K562 (cell line): ENCODE results near the gene YIPF2. TPM values are rescaled to one million over a fixed set of nuclear protein-coding genes. Genes with fewer than 3 reads are reported as not detected.
A peak's percentile ranks its signal among the peaks of the same experiment; 100 is the strongest.

Experiments used
- ATAC-seq: fragments of 200-7000 bp; cut with Tn5 transposase; 3 replicates; pipeline ENCODE4 v1.9.1; 2020; ENCODE audit warnings: moderate library complexity
- BruUV-seq: library from RNA; stranded (reverse); fragments of 400-500 nt; replicated peaks from 2 replicates; lab custom pipeline; 2021; lab: Mats Ljungman, UMichigan
- CTCF ChIA-PET: fragments of 300-600 bp; formaldehyde crosslinking; extraction: SDS; loops from one replicate; lab custom pipeline; 2021; ENCODE audit warnings: low intra/inter-chr PET ratio; lab: Yijun Ruan, JAX
- POLR2A ChIA-PET: fragments of 300-600, 350-650 bp; sonication (Branson Sonifier 250); formaldehyde crosslinking; extraction: SDS; loops from one replicate; lab custom pipeline; 2021; ENCODE audit warnings: antibody characterized with exemption, inconsistent platforms; lab: Yijun Ruan, JAX
- DNase-seq, 4 experiments: peaks; one replicate each; pipeline versions ENCODE4 v3.0.0 to v3.0.0-alpha.2; 2011 to 2018; ENCODE audit warnings: low spot score in 3 of 4, mixed read lengths in 3 of 4; ENCODE audit errors: extremely low read depth in 1 of 4
- FAIRE-seq: peaks from 2 replicates; lab custom pipeline; 2011; peaks lifted over from hg19 to GRCh38; lab: Jason Lieb, UNC
- H2AFZ ChIP-seq: 2 replicates; pipeline ENCODE4 v1.6.0; 2011; ENCODE audit warnings: low read depth, low read length, control low read depth, inconsistent platforms
- H3K27ac ChIP-seq: fragments of 200-600 bp; 3 replicates; pipeline ENCODE4 v1.8.0; 2011; ENCODE audit warnings: low read depth, mild to moderate bottlenecking, control low read depth, inconsistent platforms, low read length, moderate library complexity, mixed read lengths; ENCODE audit errors: extremely low read depth
- H3K27me3 ChIP-seq, 2 experiments: fragments of 300-600 bp in 1 of 2; 2 replicates in 1 of 2; 3 replicates in 1 of 2; pipeline versions ENCODE4 v1.6.0 to v1.8.0; 2011; ENCODE audit warnings: inconsistent platforms in 2 of 2, low read length in 2 of 2, mild to moderate bottlenecking in 1 of 2, mixed read lengths in 1 of 2, moderate library complexity in 1 of 2; ENCODE audit not compliant: control insufficient read depth in 2 of 2, insufficient read depth in 2 of 2
- H3K36me3 ChIP-seq: fragments of 300-600 bp; 3 replicates; pipeline ENCODE4 v1.8.0; 2011; ENCODE audit warnings: mild to moderate bottlenecking, low read length, inconsistent platforms; ENCODE audit not compliant: control insufficient read depth, insufficient read depth
- H3K4me1 ChIP-seq, 2 experiments: fragments of 200-600 bp in 1 of 2; replicated peaks in 1 of 2; 2 replicates in 1 of 2; 3 replicates in 1 of 2; pipeline versions ENCODE4 v1.5.1 to v1.8.0; 2011; ENCODE audit warnings: inconsistent platforms in 2 of 2, low read length in 2 of 2, mild to moderate bottlenecking in 1 of 2, mixed read lengths in 1 of 2, moderate library complexity in 1 of 2; ENCODE audit not compliant: control insufficient read depth in 2 of 2, insufficient read depth in 2 of 2
- H3K4me2 ChIP-seq: 2 replicates; pipeline ENCODE4 v1.6.1; 2011; ENCODE audit warnings: low read length, control low read depth, inconsistent platforms, mixed read lengths; ENCODE audit not compliant: insufficient read depth
- H3K4me3 ChIP-seq: fragments of 200-600 bp; sonication (generic), shearing (Covaris generic); 2 replicates; pipeline ENCODE4 v1.5.1; 2016; ENCODE audit warnings: control low read depth, inconsistent platforms
- H3K79me2 ChIP-seq: fragments of 200-600 bp; 3 replicates; pipeline ENCODE4 v1.8.0; 2011; ENCODE audit warnings: low read length, inconsistent platforms; ENCODE audit not compliant: control insufficient read depth, insufficient read depth
- H3K9ac ChIP-seq, 2 experiments: 2 replicates each; pipeline versions ENCODE4 v1.6.0 to v1.6.1; 2011; ENCODE audit warnings: low read depth in 2 of 2, low read length in 2 of 2, control low read depth in 1 of 2, inconsistent platforms in 1 of 2, mild to moderate bottlenecking in 1 of 2, mixed read lengths in 1 of 2; ENCODE audit not compliant: insufficient read depth in 1 of 2
- H3K9me1 ChIP-seq: one replicate; pipeline ENCODE4 v1.6.0; 2011; ENCODE audit warnings: inconsistent platforms, mild to moderate bottlenecking, low read length, moderate library complexity; ENCODE audit not compliant: control insufficient read depth, insufficient read depth
- H3K9me3 ChIP-seq: replicated peaks from 2 replicates; pipeline ENCODE4 v1.5.1; 2011; ENCODE audit warnings: low read depth, low read length, inconsistent platforms; ENCODE audit not compliant: control insufficient read depth, insufficient read depth
- H4K20me1 ChIP-seq: replicated peaks from 2 replicates; pipeline ENCODE4 v1.6.1; 2011; ENCODE audit warnings: low read length, inconsistent platforms, mixed read lengths; ENCODE audit not compliant: control insufficient read depth, insufficient read depth
- DDX20 ChIP-seq: fragments of 450-650 bp; IDR thresholded peaks from 2 replicates; pipeline ENCODE4 v1.6.1; 2016; ENCODE audit warnings: missing genetic modification characterization, low read depth, mild to moderate bottlenecking, missing compliant biosample characterization, moderate library complexity
- E2F4 ChIP-seq: sonication (generic); formaldehyde crosslinking; IDR thresholded peaks from 2 replicates; pipeline ENCODE4 v1.8.0; 2022; ENCODE audit warnings: mild to moderate bottlenecking, low read depth, missing genetic modification reagents
- ELF2 ChIP-seq: fragments of 250-450 bp; sonication (Bioruptor Pico); IDR thresholded peaks from 2 replicates; pipeline ENCODE4 v1.5.0; 2021; ENCODE audit warnings: mild to moderate bottlenecking
- GTF2F1 ChIP-seq: IDR thresholded peaks from 2 replicates; pipeline ENCODE4 v1.6.1; 2011; ENCODE audit warnings: low read depth, low read length, improper control_type of control experiment
- HMGN3 ChIP-seq: IDR thresholded peaks from 2 replicates; pipeline ENCODE4 v1.6.1; 2011; ENCODE audit warnings: borderline replicate concordance, low read depth, mild to moderate bottlenecking, mixed read lengths, low read length; ENCODE audit not compliant: insufficient read length; ENCODE audit errors: extremely low read depth
- PRMT5 ChIP-seq: sonication (generic); formaldehyde crosslinking; IDR thresholded peaks from 2 replicates; pipeline ENCODE4 v1.5.0; 2020; ENCODE audit warnings: missing genetic modification reagents
- RFX7 ChIP-seq: fragments of 250-450 bp; sonication (Bioruptor Pico); IDR thresholded peaks from 2 replicates; pipeline ENCODE4 v1.5.1; 2021; ENCODE audit warnings: mild to moderate bottlenecking
- RNF2 ChIP-seq: sonication (generic); IDR thresholded peaks from 2 replicates; pipeline ENCODE4 v1.6.1; 2016
- SAFB ChIP-seq: fragments of 200-400 bp; formaldehyde crosslinking; IDR thresholded peaks from 2 replicates; pipeline ENCODE4 v1.6.1; 2017; ENCODE audit warnings: low read depth, low read length, borderline replicate concordance
- TCFL5 ChIP-seq: fragments of 250-450 bp; sonication (Bioruptor Pico); conservative IDR thresholded peaks from 2 replicates; pipeline ENCODE4 v1.6.1; 2021; ENCODE audit warnings: mild to moderate bottlenecking, moderate library complexity, matching md5 sums
- TOE1 ChIP-seq, 2 experiments: fragments of 450-650 bp in 1 of 2; sonication (generic) in 1 of 2; formaldehyde crosslinking in 1 of 2; IDR thresholded peaks; 2 replicates each; pipeline versions ENCODE4 v1.7.1 to v1.8.0; 2016 to 2022; ENCODE audit warnings: borderline replicate concordance in 2 of 2, mild to moderate bottlenecking in 2 of 2, antibody characterized with exemption in 1 of 2, inconsistent platforms in 1 of 2, low read depth in 1 of 2, missing genetic modification reagents in 1 of 2, moderate library complexity in 1 of 2
- TSHZ1 ChIP-seq: fragments of 250-450 bp; sonication (Bioruptor Pico); IDR thresholded peaks from 2 replicates; pipeline ENCODE4 v1.4.0; 2020; ENCODE audit warnings: mild to moderate bottlenecking, moderate library complexity
- ZBTB12 ChIP-seq: fragments of 250-450 bp; sonication (Bioruptor Pico); IDR thresholded peaks from 2 replicates; pipeline ENCODE4 v1.4.0; 2020
- ZNF511 ChIP-seq: sonication (generic); formaldehyde crosslinking; IDR thresholded peaks from 2 replicates; pipeline ENCODE4 v1.8.0; 2022; ENCODE audit warnings: mild to moderate bottlenecking, missing genetic modification reagents
- WGBS: fragments of 100-300 bp; shearing (Covaris generic); methylation state at CpG from one replicate; pipeline ENCODE4 v1.1.6; 2016; ENCODE audit warnings: low coverage, mixed read lengths; ENCODE audit not compliant: insufficient coverage; ENCODE audit errors: missing lambda C conversion rate; 5-methylcytosine and 5-hydroxymethylcytosine counted together
- in situ Hi-C: fragments of 300-500 bp; cut with MboI; formaldehyde crosslinking; loops from 4 replicates; pipeline ENCODE4 v1.15.0; 2018; ENCODE audit warnings: inconsistent platforms, mixed read lengths
- intact Hi-C: fragments of 100-400 bp; cut with micrococcal nuclease; formaldehyde crosslinking; loops from 2 replicates; pipeline ENCODE4 v1.14.2; 2022
- polyA plus RNA-seq, 8 experiments: library from polyadenylated mRNA; depleted of rRNA in 4 of 8; stranded (reverse) in 5 of 8; unstranded in 3 of 8; fragments of >200 nt; fragmentation: Nextera tagmentation in 2 of 8; fragmentation: Illumina TruSeq in 1 of 8; extraction: Ambion mirVana in 2 of 8; extraction: Trizol in 1 of 8; gene quantifications; 2 replicates each; pipeline versions ENCODE4 v1.2.1 to v1.2.3, GENCODE V29; 2011 to 2014; ENCODE audit warnings: inconsistent platforms in 1 of 8, missing spikeins in 1 of 8
- total RNA-seq, 7 experiments: library from RNA; depleted of rRNA in 6 of 7; stranded (reverse); fragments of >200 nt in 6 of 7; fragmentation: Illumina TruSeq in 2 of 7; extraction: Trizol in 2 of 7; gene quantifications; 2 replicates each; pipeline versions ENCODE4 v1.2.1 to v1.2.3, GENCODE V29; 2011 to 2021; ENCODE audit warnings: low replicate concordance in 1 of 7

Gene YIPF2
- total and polyA plus RNA-seq, 9 of the 15 experiments (the other 6 are each of a cell fraction or from before 2014, with no cell fraction given), result 1.3 to 65.2 (median 31.6) TPM

GRCh38 chr19:10976131-10976892 is 47.9 kb upstream of the YIPF2 start:
- POLR2A ChIA-PET, result interaction anchor here (0.6 to 1.5 kb wide), 3 partner anchors 14 to 253 kb away, joined by 3 to 5 read pairs (median 5); partner anchors contain the start of gene SMARCA4
- FAIRE-seq, result no peak
- TF ChIP-seq PRMT5 (CRISPR knock-in tag) (no peak), TOE1 (IDR thresholded peaks at IDR 0.05; ENCODE audit: borderline replicate concordance) (no peak), TOE1 (CRISPR knock-in tag; IDR thresholded peaks at IDR 0.05; ENCODE audit: borderline replicate concordance, low read depth) (no peak), TCFL5 (CRISPR knock-in tag) (no peak), HMGN3 (no peak), SAFB (no peak), DDX20 (tag) (no peak), E2F4 (CRISPR knock-in tag) (no peak), TSHZ1 (CRISPR knock-in tag) (no peak), RNF2 (no peak), RFX7 (CRISPR knock-in tag) (no peak), GTF2F1 (no peak), ZNF511 (CRISPR knock-in tag) (no peak), ELF2 (CRISPR knock-in tag) (no peak), ZBTB12 (CRISPR knock-in tag) (no peak)

More at GRCh38 chr19:10976131-10976892, 47.9 kb upstream of the YIPF2 start:
- CTCF ChIA-PET, result no interaction called here
- no peaks in the 10 kb centered on the region; the same call in 1 of the 2 replicates for H3K9me3 ChIP-seq
- intact Hi-C loops, result no loop called here
- H3K27ac ChIP-seq, result no peak overlapping the region; the same call in 2 of the 3 replicates
- peaks cover 0 to 10% of the 10 kb centered on the region in 2 experiments; a peak in 2 of 5 replicates for H3K4me1 ChIP-seq
- 83% methylated on average over 16 of the region's 19 CpGs for WGBS
- peaks cover 4% of the 10 kb centered on the region for H3K9me1 ChIP-seq
- in situ Hi-C loops, result no loop called here
- H3K36me3 ChIP-seq, result peaks cover 29% of the 10 kb centered on the region; the same call in 2 of the 3 replicates
- no peaks in the 10 kb centered on the region for H3K27me3 ChIP-seq
- peaks cover 15% of the 10 kb centered on the region for H4K20me1 ChIP-seq
- ATAC-seq (no peak; the same call in 1 of the 3 replicates), DNase-seq (peak in 1 of 4 experiments; percentile 11)
- H2AFZ ChIP-seq, result no peak overlapping the region
- H3K79me2 ChIP-seq, result peaks cover 94% of the 10 kb centered on the region
- no peak overlapping the region for H3K4me2 ChIP-seq
- no TSS peak for BruUV-seq
- H3K4me3 ChIP-seq, result no peak overlapping the region
- peak overlapping the region in 1 of 2 experiments; percentile 82; a peak in 1 of 4 replicates for H3K9ac ChIP-seq
